ENCODE results near the gene HNRNPUL1. TPM values are rescaled to one million over a fixed set of nuclear protein-coding genes. Genes with fewer than 3 reads are reported as not detected.

The HNRNPUL1 gene
- total and polyA plus RNA-seq, 9 of the 15 experiments (the other 6 are each of a cell fraction or from before 2014, with no cell fraction given), result 7.3 to 211 (median 85.0) TPM

GRCh38 chr19:41352609-41353465, 88.7 kb downstream of the HNRNPUL1 start (continued):
- TF ChIP-seq NRF1 (conservative IDR thresholded peaks at IDR 0.05 in 1 of 2, IDR thresholded peaks at IDR 0.05 in 1 of 2) (no peak), MXD1 (CRISPR knock-in tag; IDR thresholded peaks at IDR 0.05; ENCODE audit: borderline replicate concordance, poor library complexity, severe bottlenecking) (no peak), ATF3 (IDR thresholded peaks at IDR 0.05) (no peak), ATF3 (CRISPR knock-in tag; conservative IDR thresholded peaks at IDR 0.05) (no peak), ZNF79 (CRISPR knock-in tag; IDR thresholded peaks at IDR 0.05; ENCODE audit: low read depth) (no peak), ARID3B (CRISPR knock-in tag; IDR thresholded peaks at IDR 0.05; ENCODE audit: borderline replicate concordance) (no peak), MLX (CRISPR knock-in tag; conservative IDR thresholded peaks at IDR 0.05) (no peak), ZNF780A (CRISPR knock-in tag; IDR thresholded peaks at IDR 0.05) (no peak), SMARCE1 (IDR thresholded peaks at IDR 0.05) (0 out of 2 replicates have a peak, but pooled peaks have one; percentile 15), ILK (tag; IDR thresholded peaks at IDR 0.05; ENCODE audit: borderline replicate concordance, low read depth) (no peak), SNIP1 (IDR thresholded peaks at IDR 0.05; ENCODE audit: low read depth) (no peak), ZNF274 (IDR thresholded peaks at IDR 0.05; ENCODE audit: borderline replicate concordance, low read depth, low read length) (no peak), ZNF512 (tag; IDR thresholded peaks at IDR 0.05) (no peak), ZSCAN29 (IDR thresholded peaks at IDR 0.05) (no peak), KAT7 (CRISPR knock-in tag; IDR thresholded peaks at IDR 0.05; ENCODE audit: borderline replicate concordance) (no peak; the same call in 1 of the 2 replicates), POLR2G (IDR thresholded peaks at IDR 0.05; ENCODE audit: low read depth, low read length) (peak; percentile 83), SRF (CRISPR knock-in tag; IDR thresholded peaks at IDR 0.05) (peak in 1 of 2 experiments; percentile 50; a peak in 1 of 4 replicates), ZNF133 (CRISPR knock-in tag; IDR thresholded peaks at IDR 0.05) (no peak), TFAM (CRISPR knock-in tag; conservative IDR thresholded peaks at IDR 0.05) (no peak), RBBP5 (IDR thresholded peaks at IDR 0.05; ENCODE audit: borderline replicate concordance, insufficient read depth, low read length, poor library complexity, severe bottlenecking) (peak; percentile 28)

Measured in K562 (cell line).